Small intestine (tissue), 7 donors: ENCODE results near the gene OLIG2. TPM values are rescaled to one million over a fixed set of nuclear protein-coding genes. Genes with fewer than 3 reads are reported as not detected.

Experiments
- DNase-seq, 2 donors: peaks; one replicate each; pipeline versions ENCODE4 v3.0.0 to v3.0.0-alpha.2; 2013
- FAIRE-seq: peaks from 2 replicates; lab custom pipeline; 2012; peaks lifted over from hg19 to GRCh38; lab: Jason Lieb, UNC
- H3K27ac ChIP-seq, 3 donors: one replicate each; pipeline ENCODE4 v1.5.1; 2013; ENCODE audit warnings: low read length in 2 of 3, mild to moderate bottlenecking in 2 of 3, control low read depth in 1 of 3, inconsistent platforms in 1 of 3, low read depth in 1 of 3, moderate library complexity in 1 of 3
- H3K27me3 ChIP-seq, 3 donors: one replicate each; pipeline ENCODE4 v1.6.1; 2013; ENCODE audit warnings: low read length in 3 of 3, inconsistent platforms in 1 of 3; ENCODE audit not compliant: control insufficient read depth in 3 of 3, insufficient read depth in 3 of 3
- H3K36me3 ChIP-seq, 3 donors: one replicate each; pipeline ENCODE4 v1.6.1; 2013; ENCODE audit warnings: low read length in 3 of 3, inconsistent platforms in 1 of 3, low read depth in 1 of 3, mild to moderate bottlenecking in 1 of 3, moderate library complexity in 1 of 3; ENCODE audit not compliant: control insufficient read depth in 3 of 3, insufficient read depth in 2 of 3
- H3K4me1 ChIP-seq, 3 donors: one replicate each; pipeline ENCODE4 v1.6.1; 2013; ENCODE audit warnings: low read length in 2 of 3, inconsistent platforms in 1 of 3, low read depth in 1 of 3, mild to moderate bottlenecking in 1 of 3, moderate library complexity in 1 of 3; ENCODE audit not compliant: control insufficient read depth in 3 of 3, insufficient read depth in 2 of 3
- H3K4me3 ChIP-seq, 3 donors: one replicate each; pipeline ENCODE4 v1.5.1; 2013; ENCODE audit warnings: low read length in 3 of 3, control low read depth in 1 of 3, inconsistent platforms in 1 of 3, low read depth in 1 of 3, mild to moderate bottlenecking in 1 of 3, moderate library complexity in 1 of 3
- H3K9me3 ChIP-seq, 2 donors: one replicate each; pipeline ENCODE4 v1.6.1; 2013; ENCODE audit warnings: low read depth in 1 of 2, low read length in 1 of 2; ENCODE audit not compliant: control insufficient read depth in 2 of 2, insufficient read depth in 1 of 2
- WGBS, 3 donors: extraction: QIAGEN DNeasy Blood & Tissue Kit; methylation state at CpG; one replicate each; pipeline ENCODE4 v1.1.7; 2013; 5-methylcytosine and 5-hydroxymethylcytosine counted together
- polyA plus RNA-seq, 4 donors: library from polyadenylated mRNA; stranded (reverse) in 3 of 4; unstranded in 1 of 4; fragments of 200-250 nt in 3 of 4; fragments of 120-200 nt in 1 of 4; gene quantifications; one replicate each; pipeline versions ENCODE4 v1.2.1 to v1.2.3, GENCODE V29; 2013
- donor health status: healthy with polysubstance abuse.
- donor health status: control.
- donor health status: control.
- donor health status: Bipolar disorder and iron deficiency.
- donor health status: healthy.

OLIG2 gene
- polyA plus RNA-seq, 4 donors: 0.01 TPM; not detected in 3

DNA sequence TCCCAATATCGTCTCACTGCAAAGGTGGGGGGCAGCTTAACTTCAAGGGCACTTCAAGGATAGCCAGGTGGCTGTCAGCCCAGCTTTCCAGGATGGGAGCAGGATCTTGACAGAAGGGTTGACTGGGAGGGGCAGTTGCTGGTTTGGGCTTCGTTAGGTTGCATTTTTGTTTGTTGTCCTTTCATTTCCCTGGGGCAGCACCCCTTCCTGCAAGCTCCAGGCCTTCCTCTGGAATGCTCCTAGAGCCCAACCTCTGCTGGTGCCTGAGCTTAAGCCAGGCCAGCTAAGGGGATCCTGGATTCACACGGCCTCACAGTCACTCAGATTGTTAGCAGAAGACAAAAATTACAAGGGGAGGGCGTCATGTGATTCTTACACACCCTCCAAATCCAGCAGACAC, 4.1 kb upstream of the OLIG2 start:
- Histone ChIP-seq H3K36me3 (no peaks in the 10 kb centered on the region), H3K27me3 (peaks cover 11 to 92% (median 72%) of the 10 kb centered on the region in 3 donors), H3K4me1 (no peaks in the 10 kb centered on the region), H3K4me3 (no peak overlapping the region), H3K27ac (no peak overlapping the region), H3K9me3 (no peaks in the 10 kb centered on the region)
- 10 to 17% (median 16%) methylated on average over 4 of the region's 4 CpGs for WGBS, 3 donors
- DNase-seq: no peak
- FAIRE-seq: no peak

DNA sequence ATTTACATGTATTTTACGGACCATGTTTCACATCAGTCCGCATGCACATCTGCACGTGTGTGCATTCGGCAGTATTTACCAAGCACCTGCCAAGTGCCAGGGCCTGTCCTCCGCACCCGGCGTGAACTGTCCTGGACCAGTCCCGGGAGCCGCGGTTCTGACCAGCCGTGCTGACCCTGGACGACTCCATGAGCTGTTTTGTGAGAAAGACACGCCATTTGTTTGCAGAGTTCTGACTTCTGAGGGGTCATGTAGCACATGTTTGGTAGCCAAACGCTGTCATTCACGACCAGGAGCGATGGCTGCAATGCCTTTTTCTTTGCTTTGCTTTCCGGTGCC, 3.3 kb upstream of the OLIG2 start:
- no peak overlapping the region for H3K4me3 ChIP-seq
- WGBS, 3 donors: 11 to 14% (median 13%) methylated on average over 17 of the region's 17 CpGs
- no peak overlapping the region for H3K27ac ChIP-seq
- peaks cover 18 to 94% (median 77%) of the 10 kb centered on the region in 3 donors for H3K27me3 ChIP-seq
- no peaks in the 10 kb centered on the region for H3K4me1 ChIP-seq
- no peaks in the 10 kb centered on the region for H3K36me3 ChIP-seq
- FAIRE-seq: no peak
- no peak for DNase-seq
- no peaks in the 10 kb centered on the region for H3K9me3 ChIP-seq

DNA sequence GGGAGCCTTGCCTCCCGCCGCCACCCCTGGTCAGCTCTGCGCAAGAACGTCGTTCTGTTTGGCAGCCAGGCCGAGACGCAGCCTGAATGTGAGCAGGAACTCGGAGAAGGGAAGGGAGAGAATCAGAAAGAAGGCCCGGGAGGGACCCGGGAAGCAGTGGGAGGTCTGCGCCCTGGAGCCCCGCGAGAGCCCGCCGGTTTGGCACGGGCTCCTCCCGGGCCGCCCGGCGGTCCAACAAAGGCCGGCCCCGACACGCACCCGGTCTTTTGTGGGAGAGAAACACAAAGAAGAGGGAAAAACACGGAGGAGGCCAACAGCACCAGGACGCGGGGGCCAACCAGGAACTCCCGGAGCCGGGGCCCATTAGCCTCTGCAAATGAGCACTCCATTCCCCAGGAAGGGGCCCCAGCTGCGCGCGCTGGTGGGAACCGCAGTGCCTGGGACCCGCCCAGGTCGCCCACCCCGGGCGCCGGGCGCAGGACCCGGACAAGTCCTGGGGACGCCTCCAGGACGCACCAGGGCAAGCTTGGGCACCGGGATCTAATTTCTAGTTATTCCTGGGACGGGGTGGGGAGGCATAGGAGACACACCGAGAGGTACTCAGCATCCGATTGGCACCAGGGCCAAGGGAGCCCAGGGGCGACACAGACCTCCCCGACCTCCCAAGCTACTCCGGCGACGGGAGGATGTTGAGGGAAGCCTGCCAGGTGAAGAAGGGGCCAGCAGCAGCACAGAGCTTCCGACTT, 2.7 kb upstream of the OLIG2 start:
- Histone ChIP-seq H3K4me1 (no peaks in the 10 kb centered on the region), H3K27me3 (peaks cover 22 to 92% (median 79%) of the 10 kb centered on the region in 3 donors), H3K36me3 (no peaks in the 10 kb centered on the region), H3K4me3 (no peak overlapping the region), H3K27ac (no peak overlapping the region), H3K9me3 (no peaks in the 10 kb centered on the region)
- FAIRE-seq (no peak), DNase-seq (no peak)
- 3 to 8% (median 7%) methylated on average over 41 to 52 of the region's 52 CpGs for WGBS, 3 donors

DNA sequence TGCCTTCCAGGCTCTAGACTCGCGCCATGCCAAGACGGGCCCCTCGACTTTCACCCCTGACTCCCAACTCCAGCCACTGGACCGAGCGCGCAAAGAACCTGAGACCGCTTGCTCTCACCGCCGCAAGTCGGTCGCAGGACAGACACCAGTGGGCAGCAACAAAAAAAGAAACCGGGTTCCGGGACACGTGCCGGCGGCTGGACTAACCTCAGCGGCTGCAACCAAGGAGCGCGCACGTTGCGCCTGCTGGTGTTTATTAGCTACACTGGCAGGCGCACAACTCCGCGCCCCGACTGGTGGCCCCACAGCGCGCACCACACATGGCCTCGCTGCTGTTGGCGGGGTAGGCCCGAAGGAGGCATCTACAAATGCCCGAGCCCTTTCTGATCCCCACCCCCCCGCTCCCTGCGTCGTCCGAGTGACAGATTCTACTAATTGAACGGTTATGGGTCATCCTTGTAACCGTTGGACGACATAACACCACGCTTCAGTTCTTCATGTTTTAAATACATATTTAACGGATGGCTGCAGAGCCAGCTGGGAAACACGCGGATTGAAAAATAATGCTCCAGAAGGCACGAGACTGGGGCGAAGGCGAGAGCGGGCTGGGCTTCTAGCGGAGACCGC, 2.0 kb upstream of the OLIG2 start:
- H3K4me3 ChIP-seq: no peak overlapping the region
- DNase-seq: no peak
- 4 to 9% (median 7%) methylated on average over 49 of the region's 49 CpGs for WGBS, 3 donors
- no peak for FAIRE-seq
- H3K4me1 ChIP-seq: no peaks in the 10 kb centered on the region
- H3K27ac ChIP-seq: no peak overlapping the region
- H3K36me3 ChIP-seq: no peaks in the 10 kb centered on the region
- H3K9me3 ChIP-seq: no peaks in the 10 kb centered on the region
- H3K27me3 ChIP-seq: peaks cover 22 to 92% (median 81%) of the 10 kb centered on the region in 3 donors

DNA sequence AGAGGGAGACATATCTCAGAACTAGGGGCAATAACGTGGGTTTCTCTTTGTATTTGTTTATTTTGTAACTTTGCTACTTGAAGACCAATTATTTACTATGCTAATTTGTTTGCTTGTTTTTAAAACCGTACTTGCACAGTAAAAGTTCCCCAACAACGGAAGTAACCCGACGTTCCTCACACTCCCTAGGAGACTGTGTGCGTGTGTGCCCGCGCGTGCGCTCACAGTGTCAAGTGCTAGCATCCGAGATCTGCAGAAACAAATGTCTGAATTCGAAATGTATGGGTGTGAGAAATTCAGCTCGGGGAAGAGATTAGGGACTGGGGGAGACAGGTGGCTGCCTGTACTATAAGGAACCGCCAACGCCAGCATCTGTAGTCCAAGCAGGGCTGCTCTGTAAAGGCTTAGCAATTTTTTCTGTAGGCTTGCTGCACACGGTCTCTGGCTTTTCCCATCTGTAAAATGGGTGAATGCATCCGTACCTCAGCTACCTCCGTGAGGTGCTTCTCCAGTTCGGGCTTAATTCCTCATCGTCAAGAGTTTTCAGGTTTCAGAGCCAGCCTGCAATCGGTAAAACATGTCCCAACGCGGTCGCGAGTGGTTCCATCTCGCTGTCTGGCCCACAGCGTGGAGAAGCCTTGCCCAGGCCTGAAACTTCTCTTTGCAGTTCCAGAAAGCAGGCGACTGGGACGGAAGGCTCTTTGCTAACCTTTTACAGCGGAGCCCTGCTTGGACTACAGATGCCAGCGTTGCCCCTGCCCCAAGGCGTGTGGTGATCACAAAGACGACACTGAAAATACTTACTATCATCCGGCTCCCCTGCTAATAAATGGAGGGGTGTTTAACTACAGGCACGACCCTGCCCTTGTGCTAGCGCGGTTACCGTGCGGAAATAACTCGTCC, 1.3 kb upstream of the OLIG2 start:
- peaks cover 20 to 92% (median 80%) of the 10 kb centered on the region in 3 donors for H3K27me3 ChIP-seq
- H3K27ac ChIP-seq: no peak overlapping the region

DNA sequence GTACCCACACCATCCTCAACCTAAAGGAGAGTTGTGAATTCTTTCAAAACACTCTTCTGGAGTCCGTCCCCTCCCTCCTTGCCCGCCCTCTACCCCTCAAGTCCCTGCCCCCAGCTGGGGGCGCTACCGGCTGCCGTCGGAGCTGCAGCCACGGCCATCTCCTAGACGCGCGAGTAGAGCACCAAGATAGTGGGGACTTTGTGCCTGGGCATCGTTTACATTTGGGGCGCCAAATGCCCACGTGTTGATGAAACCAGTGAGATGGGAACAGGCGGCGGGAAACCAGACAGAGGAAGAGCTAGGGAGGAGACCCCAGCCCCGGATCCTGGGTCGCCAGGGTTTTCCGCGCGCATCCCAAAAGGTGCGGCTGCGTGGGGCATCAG, 638 bp upstream of the OLIG2 start:
- H3K27ac ChIP-seq: no peak overlapping the region
- no peaks in the 10 kb centered on the region for H3K36me3 ChIP-seq
- H3K9me3 ChIP-seq: no peaks in the 10 kb centered on the region
- DNase-seq (no peak), FAIRE-seq (no peak)
- no peak overlapping the region for H3K4me3 ChIP-seq
- 4 to 13% (median 9%) methylated on average over 22 of the region's 22 CpGs for WGBS, 3 donors
- no peaks in the 10 kb centered on the region for H3K4me1 ChIP-seq
- peaks cover 20 to 95% (median 83%) of the 10 kb centered on the region in 3 donors for H3K27me3 ChIP-seq

More for the DNA sequence above, 1.3 kb upstream of the OLIG2 start:
- 7 to 16% (median 15%) methylated on average over 40 of the region's 40 CpGs for WGBS, 3 donors
- no peaks in the 10 kb centered on the region for H3K9me3 ChIP-seq
- no peaks in the 10 kb centered on the region for H3K36me3 ChIP-seq
- DNase-seq: no peak
- H3K4me1 ChIP-seq: no peaks in the 10 kb centered on the region
- no peak overlapping the region for H3K4me3 ChIP-seq
- no peak for FAIRE-seq

DNA sequence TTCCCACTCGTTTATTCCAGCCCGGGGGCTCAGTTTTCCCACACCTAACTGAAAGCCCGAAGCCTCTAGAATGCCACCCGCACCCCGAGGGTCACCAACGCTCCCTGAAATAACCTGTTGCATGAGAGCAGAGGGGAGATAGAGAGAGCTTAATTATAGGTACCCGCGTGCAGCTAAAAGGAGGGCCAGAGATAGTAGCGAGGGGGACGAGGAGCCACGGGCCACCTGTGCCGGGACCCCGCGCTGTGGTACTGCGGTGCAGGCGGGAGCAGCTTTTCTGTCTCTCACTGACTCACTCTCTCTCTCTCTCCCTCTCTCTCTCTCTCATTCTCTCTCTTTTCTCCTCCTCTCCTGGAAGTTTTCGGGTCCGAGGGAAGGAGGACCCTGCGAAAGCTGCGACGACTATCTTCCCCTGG, 716 bp downstream of the OLIG2 start:
- no peak for FAIRE-seq
- 7 to 22% (median 16%) methylated on average over 18 to 21 of the region's 21 CpGs for WGBS, 3 donors
- Histone ChIP-seq H3K4me1 (no peaks in the 10 kb centered on the region), H3K4me3 (no peak overlapping the region), H3K36me3 (no peaks in the 10 kb centered on the region), H3K27ac (no peak overlapping the region), H3K27me3 (peaks cover 20 to 95% (median 82%) of the 10 kb centered on the region in 3 donors), H3K9me3 (no peaks in the 10 kb centered on the region)
- DNase-seq: no peak

DNA sequence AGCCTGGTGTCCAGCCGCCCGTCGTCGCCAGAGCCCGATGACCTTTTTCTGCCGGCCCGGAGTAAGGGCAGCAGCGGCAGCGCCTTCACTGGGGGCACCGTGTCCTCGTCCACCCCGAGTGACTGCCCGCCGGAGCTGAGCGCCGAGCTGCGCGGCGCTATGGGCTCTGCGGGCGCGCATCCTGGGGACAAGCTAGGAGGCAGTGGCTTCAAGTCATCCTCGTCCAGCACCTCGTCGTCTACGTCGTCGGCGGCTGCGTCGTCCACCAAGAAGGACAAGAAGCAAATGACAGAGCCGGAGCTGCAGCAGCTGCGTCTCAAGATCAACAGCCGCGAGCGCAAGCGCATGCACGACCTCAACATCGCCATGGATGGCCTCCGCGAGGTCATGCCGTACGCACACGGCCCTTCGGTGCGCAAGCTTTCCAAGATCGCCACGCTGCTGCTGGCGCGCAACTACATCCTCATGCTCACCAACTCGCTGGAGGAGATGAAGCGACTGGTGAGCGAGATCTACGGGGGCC, 1.2 kb downstream of the OLIG2 start:
- Histone ChIP-seq H3K27ac (no peak overlapping the region), H3K9me3 (no peaks in the 10 kb centered on the region), H3K4me1 (no peaks in the 10 kb centered on the region), H3K4me3 (no peak overlapping the region), H3K27me3 (peaks cover 20 to 95% (median 82%) of the 10 kb centered on the region in 3 donors), H3K36me3 (no peaks in the 10 kb centered on the region)
- FAIRE-seq (no peak), DNase-seq (peak in 1 of 2 donors; percentile 46)
- 4 to 11% (median 11%) methylated on average over 45 to 54 of the region's 54 CpGs for WGBS, 3 donors
